A549 (cell line): Measurements from ENCODE around the gene BLTP3A. TPM values are rescaled to one million over a fixed set of nuclear protein-coding genes. Genes with fewer than 3 reads are reported as not detected.
"Not testable (repeated sequence)": the region's sequence is repeated elsewhere in the genome, so short reads cannot be mapped to it uniquely, and the experiment has no call there.

Experiments used
- ATAC-seq, 2 experiments: fragments of 200-7000 bp in 1 of 2; fragments of >200 bp in 1 of 2; cut with Nextera tagmentation in 1 of 2; cut with Tn5 transposase in 1 of 2; 3 replicates each; pipeline versions ENCODE4 v1.8.0 to v1.9.1; 2018 to 2020; ENCODE audit warnings: mild to moderate bottlenecking in 1 of 2, moderate library complexity in 1 of 2
- CTCF ChIA-PET: fragments of 300-600 bp; sonication (Branson Sonifier 250); formaldehyde crosslinking; extraction: SDS; loops from one replicate; lab custom pipeline; 2021; ENCODE audit warnings: antibody characterized with exemption, inconsistent platforms; lab: Yijun Ruan, JAX
- POLR2A ChIA-PET: fragments of 350-600 bp; formaldehyde crosslinking; extraction: SDS; loops from one replicate; lab custom pipeline; 2021; ENCODE audit warnings: antibody characterized with exemption, inconsistent platforms; lab: Yijun Ruan, JAX
- DNase-seq, 2 experiments: peaks; one replicate each; pipeline versions ENCODE4 v3.0.0 to v3.0.0-alpha.2; 2011 to 2016; ENCODE audit warnings: low read depth in 1 of 2, low spot score in 1 of 2
- FAIRE-seq: peaks from 2 replicates; lab custom pipeline; 2011; peaks lifted over from hg19 to GRCh38; lab: Jason Lieb, UNC
- H3K27ac ChIP-seq, 2 experiments: fragments of >200 bp; sonication (Bioruptor Twin); formaldehyde crosslinking; 3 replicates each; pipeline ENCODE4 v1.5.1; 2016 to 2017
- H3K4me1 ChIP-seq: fragments of >200 bp; sonication (Bioruptor Twin); formaldehyde crosslinking; 3 replicates; pipeline ENCODE4 v1.6.1; 2016
- H3K4me2 ChIP-seq: fragments of >200 bp; sonication (Bioruptor Twin); formaldehyde crosslinking; 3 replicates; pipeline ENCODE4 v1.6.1; 2016
- H3K4me3 ChIP-seq: fragments of >200 bp; sonication (Bioruptor Twin); formaldehyde crosslinking; 3 replicates; pipeline ENCODE4 v1.5.1; 2016
- H3K9me3 ChIP-seq: fragments of >200 bp; sonication (Bioruptor Twin); formaldehyde crosslinking; 3 replicates; pipeline ENCODE4 v1.6.1; 2016
- BHLHE40 ChIP-seq: IDR thresholded peaks from 2 replicates; pipeline ENCODE4 v1.6.1; 2012; ENCODE audit warnings: low read depth, low read length, inconsistent platforms
- CBX2 ChIP-seq: fragments of 200-600 bp; sonication (generic); IDR thresholded peaks from 2 replicates; pipeline ENCODE4 v1.6.1; 2016; ENCODE audit warnings: low read depth, mild to moderate bottlenecking, borderline replicate concordance
- CHD4 ChIP-seq: fragments of 200-600 bp; sonication (generic); IDR thresholded peaks from 2 replicates; pipeline ENCODE4 v1.6.1; 2016; ENCODE audit warnings: antibody characterized with exemption, mild to moderate bottlenecking, borderline replicate concordance
- EHF ChIP-seq: fragments of 250-450 bp; sonication (Bioruptor Pico); IDR thresholded peaks from 2 replicates; pipeline ENCODE4 v1.5.0; 2020; ENCODE audit warnings: mild to moderate bottlenecking
- ESRRA ChIP-seq: fragments of 150-350 bp; IDR thresholded peaks from 2 replicates; pipeline ENCODE4 v1.6.1; 2014; ENCODE audit warnings: mild to moderate bottlenecking, low read length, borderline replicate concordance
- FOSB ChIP-seq: fragments of 250-450 bp; sonication (Bioruptor Pico); IDR thresholded peaks from 2 replicates; pipeline ENCODE4 v1.5.0; 2020; ENCODE audit warnings: mild to moderate bottlenecking, moderate library complexity
- HOXB5 ChIP-seq: fragments of 250-450 bp; sonication (Bioruptor Pico); IDR thresholded peaks from 2 replicates; pipeline ENCODE4 v1.5.0; 2020; ENCODE audit warnings: mild to moderate bottlenecking, moderate library complexity
- JUN ChIP-seq, 2 experiments: fragments of >200 bp; sonication (Bioruptor Twin); formaldehyde crosslinking; IDR thresholded peaks; 2 replicates in 1 of 2; 3 replicates in 1 of 2; pipeline ENCODE4 v1.6.1; 2016 to 2017
- MAFK ChIP-seq: fragments of 450-650 bp; IDR thresholded peaks from 2 replicates; pipeline ENCODE4 v1.6.1; 2014; ENCODE audit not compliant: partially characterized antibody
- MAZ ChIP-seq: fragments of 150-350 bp; IDR thresholded peaks from 2 replicates; pipeline ENCODE4 v1.6.1; 2014; ENCODE audit warnings: antibody characterized with exemption, low read depth, low read length, borderline replicate concordance
- NPAS2 ChIP-seq: fragments of 250-450 bp; sonication (Bioruptor Pico); IDR thresholded peaks from 2 replicates; pipeline ENCODE4 v1.8.0; 2022; ENCODE audit warnings: mild to moderate bottlenecking, moderate library complexity, borderline replicate concordance
- POLR2A ChIP-seq: IDR thresholded peaks from 2 replicates; pipeline ENCODE4 v1.6.1; 2012; ENCODE audit warnings: mild to moderate bottlenecking, low read length
- RFX5 ChIP-seq: fragments of 450-650 bp; IDR thresholded peaks from 2 replicates; pipeline ENCODE4 v1.7.1; 2014; ENCODE audit warnings: antibody characterized with exemption, mild to moderate bottlenecking, moderate library complexity
- TP53 ChIP-seq: fragments of 250-450 bp; sonication (Bioruptor Pico); IDR thresholded peaks from 2 replicates; pipeline ENCODE4 v1.5.0; 2021; ENCODE audit warnings: mild to moderate bottlenecking, moderate library complexity
- ZNF302 ChIP-seq: fragments of 250-450 bp; sonication (Bioruptor Pico); IDR thresholded peaks from 2 replicates; pipeline ENCODE4 v1.9.0; 2021; ENCODE audit warnings: inconsistent platforms, mild to moderate bottlenecking, moderate library complexity
- WGBS: methylation state at CpG from one replicate; pipeline ENCODE4 v1.1.6; 2017; ENCODE audit errors: missing lambda C conversion rate; 5-methylcytosine and 5-hydroxymethylcytosine counted together
- polyA plus RNA-seq, 4 experiments: library from polyadenylated mRNA; depleted of rRNA in 3 of 4; stranded (reverse); fragments of >200 nt; fragmentation: RNase III in 1 of 4; extraction: RNeasy Plus Mini Kit Qiagen cat#74134 plus additional on column Dnase treatment in 1 of 4; gene quantifications; 2 replicates in 3 of 4; 3 replicates in 1 of 4; pipeline ENCODE4 v1.2.3, GENCODE V29; 2011 to 2017
- TF ChIP-seq, protein P1 (sequence below): IDR thresholded peaks from 2 replicates; pipeline ENCODE4 v1.6.1; 2012
- TF ChIP-seq, protein P2 (sequence below): fragments of 450-650 bp; IDR thresholded peaks from 2 replicates; pipeline ENCODE4 v1.6.1; 2014; ENCODE audit warnings: antibody characterized with exemption
- TF ChIP-seq, protein P3 (sequence below): fragments of 250-450 bp; sonication (Bioruptor Pico); IDR thresholded peaks from 2 replicates; pipeline ENCODE4 v1.5.0; 2021; ENCODE audit warnings: mild to moderate bottlenecking, moderate library complexity, borderline replicate concordance

BLTP3A gene
- polyA plus RNA-seq, 2 of the 4 experiments (the other 2 are of a cell fraction): 4.2 to 15.0 TPM

DNA sequence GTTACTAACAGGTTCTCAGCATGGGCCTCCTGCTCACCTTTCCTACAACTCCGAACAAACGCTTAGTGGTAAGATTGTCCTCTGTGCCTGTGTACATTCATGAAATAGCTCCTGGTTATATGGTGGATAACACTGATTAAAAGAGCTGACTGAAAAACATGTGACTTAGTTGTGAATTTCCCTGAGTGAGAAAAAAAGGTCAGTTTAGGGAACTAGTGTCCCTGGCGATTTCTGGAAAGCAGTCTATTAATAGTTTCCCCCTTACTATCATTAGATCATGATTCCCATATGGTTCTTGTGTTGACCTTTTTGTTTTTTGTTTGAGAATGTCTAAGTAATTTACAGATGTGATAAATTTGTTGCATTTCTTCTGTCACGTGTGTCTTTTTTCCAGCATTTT lies 18.9 kb upstream of the BLTP3A start:
- no peak for FAIRE-seq

DNA sequence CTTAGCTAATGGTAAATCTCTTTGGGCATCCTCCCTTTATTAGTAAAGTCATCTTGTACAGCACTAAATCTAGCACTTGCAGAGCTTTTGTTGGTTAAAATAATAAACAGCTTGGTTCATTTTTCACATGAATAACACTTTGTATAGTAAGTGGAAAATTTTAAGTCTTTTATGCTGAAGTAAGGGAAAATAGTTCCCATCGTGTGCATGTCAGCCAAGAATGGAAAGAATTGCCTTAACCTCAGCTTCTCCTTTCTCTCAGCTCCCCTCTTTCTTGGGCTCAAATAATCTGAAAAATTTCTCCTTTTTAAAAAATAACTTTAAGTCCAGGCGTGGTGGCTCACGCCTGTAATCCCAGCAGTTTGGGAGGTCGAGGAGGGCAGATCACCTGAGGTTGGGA lies 18.0 kb upstream of the BLTP3A start:
- ATAC-seq (no peak), FAIRE-seq (no peak), DNase-seq (no peak)
- H3K4me1 ChIP-seq: no peaks in the 10 kb centered on the region
- CTCF ChIA-PET: interaction anchor here (1.0 to 2.2 kb wide), 2 partner anchors 18 to 366 kb away, joined by 3 to 6 read pairs; partner anchors contain the start of gene BLTP3A
- TF ChIP-seq MAFK (peak; percentile 35), FOSB (CRISPR knock-in tag) (no peak)
- no peak overlapping the region for H3K27ac ChIP-seq
- POLR2A ChIA-PET: no interaction called here
- no peak overlapping the region for H3K4me3 ChIP-seq
- H3K4me2 ChIP-seq: no peak overlapping the region
- no peaks in the 10 kb centered on the region for H3K9me3 ChIP-seq
- WGBS: 91% methylated on average over 4 of the region's 4 CpGs

More for the DNA sequence above, 18.9 kb upstream of the BLTP3A start:
- POLR2A ChIA-PET: no interaction called here
- no peak for TF ChIP-seq HOXB5 (CRISPR knock-in tag)
- no peak overlapping the region for H3K27ac ChIP-seq
- ATAC-seq: no peak
- H3K4me1 ChIP-seq: no peaks in the 10 kb centered on the region
- H3K4me3 ChIP-seq: no peak overlapping the region
- WGBS: 85% methylated on average over 4 of the region's 4 CpGs
- no peak overlapping the region for H3K4me2 ChIP-seq
- CTCF ChIA-PET: interaction anchor here (1.0 to 2.2 kb wide), 2 partner anchors 19 to 367 kb away, joined by 3 to 6 read pairs; partner anchors contain the start of gene BLTP3A
- H3K9me3 ChIP-seq: no peaks in the 10 kb centered on the region
- no peak for DNase-seq

DNA sequence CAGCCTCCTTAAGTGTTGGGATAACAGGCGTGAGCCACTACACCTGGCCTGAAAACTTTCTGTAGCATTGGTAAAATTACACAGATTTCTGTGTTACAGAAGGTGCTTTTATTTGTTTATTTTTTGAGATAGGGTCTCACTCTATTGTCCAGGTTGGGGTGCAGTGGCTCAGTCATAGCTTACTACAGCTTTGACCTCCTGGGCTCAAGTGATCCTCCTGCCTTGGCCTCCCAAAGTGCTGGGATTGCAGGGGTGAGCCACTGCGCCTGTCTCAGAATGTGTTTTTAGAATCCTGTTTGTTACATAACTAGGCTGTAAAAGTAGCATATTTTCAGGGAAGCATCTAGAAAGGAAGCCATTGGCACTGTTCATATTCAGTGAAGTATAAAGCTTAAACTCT lies 16.9 kb upstream of the BLTP3A start:
- DNase-seq (no peak), FAIRE-seq (no peak), ATAC-seq (no peak)
- H3K27ac ChIP-seq: no peak overlapping the region
- POLR2A ChIA-PET: no interaction called here
- no peaks in the 10 kb centered on the region for H3K4me1 ChIP-seq
- no peak overlapping the region for H3K4me2 ChIP-seq
- WGBS: 98% methylated on average over 2 of the region's 2 CpGs
- CTCF ChIA-PET: no interaction called here
- H3K4me3 ChIP-seq: no peak overlapping the region
- no peak for TF ChIP-seq ESRRA
- TF ChIP-seq NPAS2 (CRISPR knock-in tag): no peak
- TF ChIP-seq BHLHE40: no peak
- TF ChIP-seq POLR2A: no peak
- TF ChIP-seq, protein P1, sequence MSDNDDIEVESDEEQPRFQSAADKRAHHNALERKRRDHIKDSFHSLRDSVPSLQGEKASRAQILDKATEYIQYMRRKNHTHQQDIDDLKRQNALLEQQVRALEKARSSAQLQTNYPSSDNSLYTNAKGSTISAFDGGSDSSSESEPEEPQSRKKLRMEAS: no peak
- TF ChIP-seq CHD4: no peak
- TF ChIP-seq CBX2: no peak
- no peak for TF ChIP-seq MAZ
- no peak for TF ChIP-seq TP53 (CRISPR knock-in tag)
- TF ChIP-seq RFX5: no peak
- TF ChIP-seq, protein P2, sequence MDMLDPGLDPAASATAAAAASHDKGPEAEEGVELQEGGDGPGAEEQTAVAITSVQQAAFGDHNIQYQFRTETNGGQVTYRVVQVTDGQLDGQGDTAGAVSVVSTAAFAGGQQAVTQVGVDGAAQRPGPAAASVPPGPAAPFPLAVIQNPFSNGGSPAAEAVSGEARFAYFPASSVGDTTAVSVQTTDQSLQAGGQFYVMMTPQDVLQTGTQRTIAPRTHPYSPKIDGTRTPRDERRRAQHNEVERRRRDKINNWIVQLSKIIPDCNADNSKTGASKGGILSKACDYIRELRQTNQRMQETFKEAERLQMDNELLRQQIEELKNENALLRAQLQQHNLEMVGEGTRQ: no peak
- no peak for TF ChIP-seq JUN (IDR thresholded peaks at IDR 0.05)
- no peak for TF ChIP-seq EHF (CRISPR knock-in tag)
- TF ChIP-seq, protein P3, sequence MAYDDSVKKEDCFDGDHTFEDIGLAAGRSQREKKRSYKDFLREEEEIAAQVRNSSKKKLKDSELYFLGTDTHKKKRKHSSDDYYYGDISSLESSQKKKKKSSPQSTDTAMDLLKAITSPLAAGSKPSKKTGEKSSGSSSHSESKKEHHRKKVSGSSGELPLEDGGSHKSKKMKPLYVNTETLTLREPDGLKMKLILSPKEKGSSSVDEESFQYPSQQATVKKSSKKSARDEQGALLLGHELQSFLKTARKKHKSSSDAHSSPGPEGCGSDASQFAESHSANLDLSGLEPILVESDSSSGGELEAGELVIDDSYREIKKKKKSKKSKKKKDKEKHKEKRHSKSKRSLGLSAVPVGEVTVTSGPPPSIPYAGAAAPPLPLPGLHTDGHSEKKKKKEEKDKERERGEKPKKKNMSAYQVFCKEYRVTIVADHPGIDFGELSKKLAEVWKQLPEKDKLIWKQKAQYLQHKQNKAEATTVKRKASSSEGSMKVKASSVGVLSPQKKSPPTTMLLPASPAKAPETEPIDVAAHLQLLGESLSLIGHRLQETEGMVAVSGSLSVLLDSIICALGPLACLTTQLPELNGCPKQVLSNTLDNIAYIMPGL (CRISPR knock-in tag): no peak
- no peak for TF ChIP-seq ZNF302 (CRISPR knock-in tag)
- no peaks in the 10 kb centered on the region for H3K9me3 ChIP-seq

DNA sequence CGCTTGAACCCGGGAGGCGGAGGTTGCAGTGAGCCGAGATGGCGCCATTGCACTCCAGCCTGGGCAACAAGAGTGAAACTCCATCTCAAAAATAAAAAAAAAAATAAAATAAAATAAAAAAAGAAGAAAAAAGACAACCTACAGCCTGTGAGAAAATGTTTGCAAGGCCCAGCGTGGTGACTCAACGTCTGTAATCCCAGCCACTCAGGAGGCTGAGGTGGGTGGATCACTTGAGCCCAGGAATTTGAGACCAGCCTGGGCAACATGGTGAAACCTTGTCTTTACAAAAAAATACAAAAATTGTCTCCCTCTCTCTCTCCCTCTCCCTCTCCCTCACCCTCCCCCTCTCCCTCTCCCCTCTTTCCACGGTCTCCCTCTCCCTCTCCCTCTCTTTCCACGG lies 6.5 kb upstream of the BLTP3A start:
- POLR2A ChIA-PET, DNase-seq, H3K4me3 ChIP-seq, H3K27ac ChIP-seq, H3K9me3 ChIP-seq, ATAC-seq, H3K4me2 ChIP-seq, H3K4me1 ChIP-seq, FAIRE-seq, CTCF ChIA-PET: not testable (repeated sequence)
- WGBS: 81% methylated on average over 7 of the region's 9 CpGs

DNA sequence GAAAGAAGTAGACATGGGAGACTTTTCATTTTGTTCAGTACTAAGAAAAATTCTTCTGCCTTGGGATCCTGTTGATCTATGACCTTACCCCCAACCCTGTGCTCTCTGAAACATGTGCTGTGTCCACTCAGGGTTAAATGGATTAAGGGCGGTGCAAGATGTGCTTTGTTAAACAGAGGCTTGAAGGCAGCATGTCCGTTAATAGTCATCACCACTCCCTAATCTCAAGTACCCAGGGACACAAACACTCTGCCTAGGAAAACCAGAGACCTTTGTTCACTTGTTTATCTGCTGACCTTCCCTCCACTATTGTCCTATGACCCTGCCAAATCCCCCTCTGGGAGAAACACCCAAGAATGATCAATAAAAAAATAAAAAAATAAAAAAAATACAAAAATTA lies 4.7 kb upstream of the BLTP3A start:
- ATAC-seq, H3K4me1 ChIP-seq, FAIRE-seq, H3K9me3 ChIP-seq, CTCF ChIA-PET, H3K4me2 ChIP-seq, POLR2A ChIA-PET, H3K4me3 ChIP-seq, DNase-seq, H3K27ac ChIP-seq: not testable (repeated sequence)
- 38% methylated on average over 2 of the region's 2 CpGs for WGBS
